HFF-Myc (cell line): ENCODE data around the gene DESI2.

Experiments
- DNase-seq: peaks from one replicate; pipeline ENCODE4 v3.0.0-alpha.2; 2011; ENCODE audit warnings: low read depth; ENCODE audit errors: extremely low read depth
- H3K4me3 ChIP-seq: replicated peaks from 2 replicates; pipeline ENCODE4 v1.5.1; 2011; ENCODE audit warnings: low read depth, mild to moderate bottlenecking, control low read depth, low read length
- TF ChIP-seq, protein P1 (sequence below): IDR thresholded peaks from 2 replicates; pipeline ENCODE4 v1.5.1; 2012; ENCODE audit warnings: mild to moderate bottlenecking, low read depth, low read length, control low read depth; ENCODE audit errors: missing control alignments

The DESI2 gene

DNA sequence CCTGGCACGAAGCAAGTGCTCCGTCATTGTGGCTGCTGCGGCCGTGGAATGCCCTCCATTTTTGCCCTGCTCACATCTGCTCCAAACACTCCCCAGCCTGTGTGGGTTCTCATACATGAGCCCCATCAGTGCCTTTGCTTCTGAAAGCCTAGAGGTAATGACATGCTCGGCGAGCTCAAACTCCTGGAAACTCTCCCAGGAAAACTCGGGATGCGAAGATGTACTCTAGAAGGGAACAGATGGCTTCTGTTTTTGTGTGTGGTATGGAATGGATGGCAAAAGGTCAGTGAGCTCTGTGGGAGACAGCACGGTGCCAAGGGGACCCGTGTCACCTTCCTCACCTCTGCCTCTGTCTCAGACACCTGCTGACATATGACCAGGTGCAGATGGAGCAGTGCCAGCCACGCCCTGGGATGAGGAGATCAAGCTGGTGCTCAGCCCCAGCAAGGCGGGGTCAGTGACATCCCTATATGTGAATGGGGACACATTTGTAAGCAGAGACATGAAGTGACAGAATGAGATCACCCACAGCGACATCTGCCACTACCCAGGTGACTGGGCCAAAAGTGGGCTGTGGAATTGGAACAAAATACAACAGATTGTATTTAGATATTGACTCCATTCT lies 98.5 kb downstream of the DESI2 start:
- TF ChIP-seq, protein P1, sequence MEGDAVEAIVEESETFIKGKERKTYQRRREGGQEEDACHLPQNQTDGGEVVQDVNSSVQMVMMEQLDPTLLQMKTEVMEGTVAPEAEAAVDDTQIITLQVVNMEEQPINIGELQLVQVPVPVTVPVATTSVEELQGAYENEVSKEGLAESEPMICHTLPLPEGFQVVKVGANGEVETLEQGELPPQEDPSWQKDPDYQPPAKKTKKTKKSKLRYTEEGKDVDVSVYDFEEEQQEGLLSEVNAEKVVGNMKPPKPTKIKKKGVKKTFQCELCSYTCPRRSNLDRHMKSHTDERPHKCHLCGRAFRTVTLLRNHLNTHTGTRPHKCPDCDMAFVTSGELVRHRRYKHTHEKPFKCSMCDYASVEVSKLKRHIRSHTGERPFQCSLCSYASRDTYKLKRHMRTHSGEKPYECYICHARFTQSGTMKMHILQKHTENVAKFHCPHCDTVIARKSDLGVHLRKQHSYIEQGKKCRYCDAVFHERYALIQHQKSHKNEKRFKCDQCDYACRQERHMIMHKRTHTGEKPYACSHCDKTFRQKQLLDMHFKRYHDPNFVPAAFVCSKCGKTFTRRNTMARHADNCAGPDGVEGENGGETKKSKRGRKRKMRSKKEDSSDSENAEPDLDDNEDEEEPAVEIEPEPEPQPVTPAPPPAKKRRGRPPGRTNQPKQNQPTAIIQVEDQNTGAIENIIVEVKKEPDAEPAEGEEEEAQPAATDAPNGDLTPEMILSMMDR: no peak
- H3K4me3 ChIP-seq: no peak overlapping the region
- no peak for DNase-seq

DNA sequence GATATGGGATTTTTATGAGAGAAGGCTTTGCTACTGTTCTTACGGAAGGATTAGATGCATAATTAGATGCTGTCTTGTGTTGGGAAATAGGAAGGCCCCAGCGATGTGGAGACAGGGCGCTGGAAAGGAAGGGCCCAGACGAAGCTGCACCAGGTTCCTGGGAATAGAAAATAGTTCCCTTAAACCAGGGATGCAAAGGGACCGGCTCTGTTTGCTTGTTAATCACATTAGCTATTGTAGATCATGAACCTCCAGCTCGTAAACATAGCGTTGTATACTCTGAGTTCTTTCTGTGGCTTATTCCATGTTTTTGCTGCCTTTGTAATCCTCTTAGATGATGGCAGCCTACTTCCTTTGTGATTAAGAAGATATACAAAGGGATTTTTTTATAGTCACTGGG lies 102.7 kb downstream of the DESI2 start:
- DNase-seq: no peak
- TF ChIP-seq, protein P1: no peak
- H3K4me3 ChIP-seq: no peak overlapping the region

DNA sequence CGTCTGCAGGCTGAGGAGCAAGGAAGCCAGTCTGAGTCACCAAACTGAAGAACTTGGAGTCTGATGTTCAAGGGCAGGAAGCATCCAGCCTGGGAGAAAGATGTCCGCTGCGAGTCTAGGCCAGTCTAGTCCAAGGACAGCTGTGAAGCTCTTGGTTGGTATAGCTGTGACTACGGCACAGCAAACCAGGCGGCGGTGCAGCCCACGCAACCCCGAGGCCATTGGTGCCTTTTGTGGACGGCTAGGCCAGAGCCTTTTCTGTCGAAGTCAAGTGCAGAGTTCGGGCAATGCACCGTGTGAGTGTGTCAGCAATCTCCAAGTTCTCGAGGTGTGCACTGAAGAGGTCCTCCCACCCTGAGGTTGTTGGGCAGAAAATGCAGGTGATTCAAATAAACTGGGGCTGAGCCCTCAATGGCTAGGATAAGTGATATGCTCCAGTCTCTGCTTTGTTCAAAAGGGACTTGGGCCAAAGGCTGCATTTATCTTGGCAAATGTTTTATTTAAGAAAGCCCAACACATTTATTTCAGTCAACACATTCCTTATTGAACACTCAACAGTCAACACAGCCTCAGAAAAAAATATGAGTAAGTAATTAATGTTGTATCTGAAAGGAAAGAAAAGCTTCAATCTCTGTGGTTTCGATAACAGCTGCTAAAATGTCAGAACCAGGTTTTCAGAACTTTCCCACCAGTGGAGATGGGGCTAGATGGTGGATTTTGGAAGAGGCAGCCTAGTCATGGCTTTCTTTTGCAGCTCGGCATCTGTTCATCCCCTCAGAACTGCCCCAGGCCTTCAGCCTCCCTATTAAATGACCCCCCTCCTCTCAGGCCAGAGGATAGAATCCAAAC lies 104.4 kb downstream of the DESI2 start:
- TF ChIP-seq, protein P1: no peak
- no peak for DNase-seq
- H3K4me3 ChIP-seq: no peak overlapping the region
